DMS 273 (cell line): Measurements from ENCODE around the gene AMFR.
A peak's percentile ranks its signal among the peaks of the same experiment; 100 is the strongest.

Experiments used
- DNase-seq: peaks from one replicate; lab custom pipeline; 2025; ENCODE audit not compliant: unreplicated experiment; lab: John Stamatoyannopoulos, UW

The AMFR gene

GRCh38 chr16:56334761-56335160, 90.6 kb downstream of the AMFR start:
- DNase-seq, result no peak

GRCh38 chr16:56332464-56333079, 92.8 kb downstream of the AMFR start:
- peak; percentile 30 for DNase-seq

DNA sequence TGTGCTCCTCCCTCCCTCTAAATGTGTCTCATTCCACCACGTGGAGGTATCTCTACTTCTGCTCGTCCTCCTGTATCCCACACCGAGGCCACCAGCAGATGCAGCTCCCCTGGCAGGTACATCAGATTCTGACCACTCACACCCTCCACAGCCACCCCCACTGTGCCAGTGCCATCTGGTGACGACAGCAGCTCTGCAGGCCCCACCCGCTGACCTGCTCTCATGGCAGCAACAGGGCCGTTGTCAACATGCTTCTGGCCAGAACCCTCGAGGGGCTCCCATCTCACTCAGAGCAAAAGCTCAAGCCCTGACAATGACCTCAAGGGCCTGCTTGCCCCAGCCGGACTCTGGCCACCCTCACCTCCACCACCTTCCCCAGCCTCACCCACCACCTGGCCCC, 93.4 kb downstream of the AMFR start:
- peak; percentile 39 for DNase-seq

DNA sequence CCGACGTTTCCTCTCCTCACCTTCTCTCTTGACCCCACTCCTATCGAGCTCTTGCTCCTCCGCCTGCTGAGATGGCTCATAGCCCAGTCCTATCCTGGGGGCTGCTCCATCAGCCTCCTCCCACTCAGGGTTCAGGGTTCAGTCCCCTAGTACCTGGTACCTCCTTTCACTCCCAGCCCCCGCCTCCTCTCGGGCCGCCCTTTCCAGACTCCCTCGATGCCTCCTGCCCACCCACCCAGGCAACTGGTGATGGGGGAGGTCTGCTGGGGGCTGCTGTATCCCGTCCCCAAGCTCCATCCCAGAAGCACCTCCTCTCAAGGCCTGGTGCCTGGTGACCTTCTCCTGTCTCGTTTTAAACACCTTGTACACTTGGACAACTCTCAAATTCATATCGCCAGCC, 93.9 kb downstream of the AMFR start:
- no peak for DNase-seq

DNA sequence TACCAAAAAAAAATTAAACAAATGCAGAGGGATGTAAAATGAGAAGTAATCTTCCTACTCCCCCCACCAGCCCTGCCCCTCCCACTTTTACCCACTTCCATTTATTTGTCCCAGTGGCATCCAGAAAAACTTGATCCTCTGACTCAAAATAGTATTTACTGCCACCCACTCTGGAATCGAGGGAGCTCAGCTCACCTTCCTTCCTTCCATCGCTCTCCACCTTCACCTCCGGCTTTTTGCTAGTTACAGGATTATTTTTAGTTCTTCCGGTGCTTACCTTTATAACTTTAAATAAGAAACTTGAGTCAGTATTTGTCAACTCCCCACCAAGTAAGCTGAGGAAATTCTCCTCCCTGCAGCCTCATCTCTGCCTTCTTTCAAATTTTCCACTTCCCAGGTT, 94.9 kb downstream of the AMFR start:
- DNase-seq, result no peak

DNA sequence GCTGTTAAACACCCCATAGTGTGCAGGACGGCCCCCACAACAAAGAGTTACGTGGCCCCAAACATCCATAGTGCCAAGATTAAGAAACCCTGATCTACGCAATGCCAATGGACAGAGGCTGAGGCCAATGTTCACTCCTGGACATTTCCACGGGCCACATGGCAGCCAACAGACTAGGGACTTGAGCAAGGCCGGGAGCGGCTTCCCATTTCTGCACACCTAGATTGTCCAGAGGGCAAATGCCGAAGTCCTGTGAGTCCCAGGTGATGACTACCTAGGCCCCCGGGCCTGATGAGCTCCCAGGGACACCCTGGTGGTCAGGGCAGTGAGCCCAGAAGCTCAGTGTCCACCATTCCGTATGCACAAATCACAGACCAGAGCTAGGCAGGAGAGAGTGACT, 95.5 kb downstream of the AMFR start:
- no peak for DNase-seq

- DNase-seq, result no peak
Measured at GRCh38 chr16:56328276-56329022, 96.9 kb downstream of the AMFR start.

DNA sequence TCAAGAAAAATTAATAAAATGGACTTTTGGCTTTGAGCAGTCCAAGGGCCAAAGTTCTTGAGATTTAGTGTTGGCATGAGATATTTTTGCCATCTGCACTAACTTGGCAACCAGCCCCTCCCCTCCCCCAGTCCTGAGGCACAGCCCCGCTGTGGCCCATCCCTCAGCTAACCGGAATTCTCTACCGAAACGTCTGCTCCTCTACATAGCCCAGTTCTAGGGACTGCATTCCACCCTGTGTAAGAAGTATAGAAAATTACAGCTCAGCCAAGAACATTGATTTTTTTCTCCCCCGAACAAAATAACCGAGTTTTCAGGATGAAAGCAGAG, 97.5 kb downstream of the AMFR start:
- no peak for DNase-seq

DNA sequence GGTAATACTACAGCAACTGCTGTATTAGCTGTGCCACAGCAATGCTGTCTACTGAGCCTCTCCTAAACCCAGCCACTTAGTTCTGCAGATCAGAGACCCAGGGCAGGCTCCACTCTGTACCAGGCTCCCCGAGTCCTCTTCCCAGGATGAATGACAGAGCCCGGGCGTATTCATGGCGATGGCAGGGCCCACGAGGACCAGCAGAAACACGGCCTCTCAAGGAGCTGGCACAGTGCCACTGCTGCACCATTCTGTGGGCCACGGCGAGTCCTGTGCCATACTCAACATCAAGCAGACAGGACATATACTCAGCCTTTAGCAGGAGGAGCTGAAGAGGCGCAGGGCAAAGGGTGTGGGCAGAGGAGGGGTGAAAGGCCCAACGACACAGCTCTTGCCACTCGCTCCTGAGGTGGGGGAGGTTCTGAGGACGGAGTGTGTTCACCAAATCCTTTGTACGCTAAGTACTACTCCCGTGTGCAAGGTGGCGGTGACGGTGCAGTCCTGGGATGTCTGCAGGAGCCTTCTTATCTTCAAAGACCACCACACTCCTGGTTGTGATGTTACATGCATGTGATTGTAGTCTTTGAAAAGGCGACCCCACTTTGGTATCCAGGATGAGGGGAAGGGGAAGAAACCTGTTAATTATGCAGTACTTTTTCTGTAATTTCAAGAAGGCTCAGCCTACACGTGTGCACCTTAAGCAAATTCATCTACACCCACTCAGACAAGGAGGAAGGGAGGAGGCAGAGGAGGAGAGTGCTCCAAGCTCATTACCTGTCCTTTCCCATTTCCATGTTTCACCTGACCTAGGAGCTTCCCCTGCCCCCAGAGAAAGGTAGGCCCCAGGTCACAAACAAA, 98.0 kb downstream of the AMFR start:
- peak; percentile 20 for DNase-seq

GRCh38 chr16:56325956-56326355, 99.4 kb downstream of the AMFR start:
- DNase-seq, result no peak

GRCh38 chr16:56324406-56324805, 100.9 kb downstream of the AMFR start:
- no peak for DNase-seq

DNA sequence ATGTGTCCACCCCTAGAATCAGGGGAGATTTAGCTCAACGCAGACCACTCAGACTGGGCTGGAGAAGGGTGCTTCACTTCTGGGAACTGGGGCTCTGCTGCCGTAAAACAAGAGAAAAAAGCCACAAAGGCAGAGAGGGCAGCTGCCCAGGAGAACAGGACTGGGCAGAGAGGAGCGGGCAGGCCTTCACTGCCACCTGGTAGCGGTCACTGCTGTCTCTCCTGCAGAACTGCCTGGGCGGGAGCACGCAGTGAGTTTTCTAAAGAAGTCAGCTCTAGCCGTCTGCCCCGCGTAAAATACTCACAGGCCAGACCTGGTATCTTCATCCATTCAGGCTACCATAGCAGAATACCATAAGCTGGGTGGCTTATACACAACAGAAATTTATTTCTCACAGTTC, 103.8 kb downstream of the AMFR start:
- no peak for DNase-seq

DNA sequence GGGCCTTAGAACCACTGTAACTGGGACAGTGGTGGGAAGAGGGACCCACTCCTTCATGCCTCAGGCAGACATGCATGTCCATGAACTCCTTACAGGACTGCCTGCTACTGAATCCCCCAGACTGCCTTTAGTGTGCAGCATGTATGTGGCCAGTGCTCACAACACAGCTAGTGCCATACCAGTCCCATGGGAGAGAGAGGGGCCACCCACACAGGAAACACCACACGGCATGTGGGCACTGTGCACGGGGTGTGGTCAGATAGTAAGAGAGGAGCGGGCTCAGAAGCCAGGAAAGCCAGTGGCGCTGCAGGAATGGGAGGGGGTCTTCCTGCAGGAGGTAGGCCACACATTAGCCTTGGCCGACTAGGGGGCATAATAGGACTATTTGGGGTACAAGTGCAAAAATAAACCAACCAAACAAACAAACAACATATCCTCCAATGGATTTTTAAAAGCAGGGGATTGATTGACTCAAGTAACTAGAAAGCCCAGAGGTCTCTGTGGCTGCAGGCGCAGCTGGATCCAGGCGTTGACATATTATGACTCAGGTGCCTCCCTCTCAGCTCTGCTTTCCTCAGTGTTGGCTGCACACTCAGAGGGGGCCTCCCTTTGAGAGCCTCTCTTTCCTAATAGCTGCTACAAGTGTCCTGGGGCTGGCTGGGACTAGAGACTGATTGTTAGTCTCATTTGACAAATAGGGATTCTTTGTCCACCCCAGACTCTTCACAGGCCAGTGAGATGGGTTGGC, 104.4 kb downstream of the AMFR start:
- no peak for DNase-seq

DNA sequence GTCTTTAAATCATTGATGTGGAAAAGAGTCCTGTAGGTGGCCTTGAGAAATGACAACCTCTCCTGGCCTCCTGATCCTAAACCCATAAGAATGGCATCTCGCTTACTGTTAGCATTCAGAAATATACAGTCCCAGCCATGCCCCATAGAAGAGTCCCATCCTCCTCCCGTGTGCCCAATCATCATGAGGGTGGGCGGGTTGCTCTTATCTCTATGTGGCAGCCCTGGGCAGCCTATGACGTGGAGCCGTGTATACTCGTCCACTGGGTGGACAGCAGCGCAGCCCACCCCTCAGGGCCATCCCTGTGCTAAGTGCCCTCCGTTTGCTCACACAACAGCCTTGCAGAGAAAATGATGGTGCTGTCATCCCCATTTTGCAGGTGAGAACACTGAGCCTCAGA, 105.3 kb downstream of the AMFR start:
- DNase-seq, result no peak

GRCh38 chr16:56319376-56319775, 106.0 kb downstream of the AMFR start:
- no peak for DNase-seq

- DNase-seq, result no peak
Measured at GRCh38 chr16:56318827-56319140, 106.6 kb downstream of the AMFR start.

GRCh38 chr16:56317998-56318826, 107.1 kb downstream of the AMFR start:
- peak; percentile 91 for DNase-seq

DNA sequence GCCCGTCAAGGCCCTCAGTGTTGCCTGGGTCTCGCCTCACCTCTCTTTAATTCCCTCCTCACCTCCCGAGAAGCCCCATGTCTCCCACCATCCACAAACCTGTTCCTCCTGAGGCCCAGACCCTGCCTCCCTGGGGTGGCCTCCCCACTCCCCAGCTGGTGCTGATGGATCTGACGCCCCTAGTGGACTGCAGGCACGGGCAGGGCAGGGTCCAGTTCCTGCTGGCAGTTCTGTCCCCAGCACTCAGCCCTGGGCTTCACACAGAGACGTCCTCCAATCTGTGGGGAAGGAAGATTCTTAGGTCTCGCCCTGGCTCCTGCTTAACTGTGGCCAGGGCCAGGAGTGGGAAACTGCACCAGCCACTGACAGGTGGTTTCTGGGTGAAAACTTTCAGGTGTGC, 108.8 kb downstream of the AMFR start:
- DNase-seq, result no peak

DNA sequence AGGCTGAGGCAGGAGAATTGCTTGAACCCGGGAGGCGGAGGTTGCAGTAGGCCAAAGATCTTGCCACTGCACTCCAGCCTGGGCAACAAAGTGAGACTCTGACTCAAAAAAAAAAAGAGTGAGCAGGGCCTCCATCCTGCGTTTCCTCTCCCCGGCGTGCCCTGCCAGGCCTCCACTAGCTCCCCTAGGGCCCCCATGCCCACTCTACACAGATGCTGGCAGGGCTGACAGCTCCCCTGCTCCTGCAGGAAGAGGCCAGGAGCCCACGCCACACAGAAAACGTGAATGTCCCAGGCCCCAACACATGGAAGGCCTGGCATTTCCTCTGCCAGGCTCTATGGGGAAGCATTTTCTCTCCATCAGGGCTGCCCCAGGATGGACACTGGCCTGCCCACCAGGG, 109.4 kb downstream of the AMFR start:
- DNase-seq, result no peak

DNA sequence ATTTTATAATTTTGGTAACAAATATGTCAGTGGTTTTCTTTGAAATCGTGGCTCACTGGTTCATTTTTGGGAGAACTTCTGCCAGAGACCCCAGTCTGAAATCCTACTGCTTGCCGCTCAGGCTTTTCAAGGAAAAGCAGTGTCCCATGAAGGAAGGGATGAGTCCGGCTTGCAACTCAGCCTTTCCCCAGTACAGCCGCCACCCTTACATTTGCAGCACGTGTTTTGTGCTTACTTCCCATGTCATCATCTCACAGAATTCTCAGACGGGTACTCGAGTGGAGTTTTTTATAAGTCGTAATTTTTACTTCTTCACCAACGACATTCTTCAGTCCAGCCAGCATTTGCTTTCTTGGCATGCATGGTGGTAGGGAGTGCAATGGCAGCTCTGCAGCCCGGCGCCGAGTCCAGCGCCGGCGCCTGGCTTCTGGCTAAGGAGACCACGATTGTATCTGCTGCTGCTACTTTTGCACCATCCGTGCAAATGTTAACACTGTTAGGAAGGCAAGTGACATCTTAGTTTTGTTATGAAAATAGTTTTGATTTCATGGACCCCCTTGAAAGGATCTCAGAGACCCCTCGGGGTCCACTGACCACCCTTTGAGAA, 111.0 kb downstream of the AMFR start:
- no peak for DNase-seq
